Endometrium (tissue), 2 donors: ENCODE data around the gene APOBEC3F.

ENCODE experiments used
- FAIRE-seq: peaks from 2 replicates; lab custom pipeline; 2012; peaks lifted over from hg19 to GRCh38; lab: Jason Lieb, UNC
- donor health status: control.
- donor health status: control.

The APOBEC3F gene

DNA sequence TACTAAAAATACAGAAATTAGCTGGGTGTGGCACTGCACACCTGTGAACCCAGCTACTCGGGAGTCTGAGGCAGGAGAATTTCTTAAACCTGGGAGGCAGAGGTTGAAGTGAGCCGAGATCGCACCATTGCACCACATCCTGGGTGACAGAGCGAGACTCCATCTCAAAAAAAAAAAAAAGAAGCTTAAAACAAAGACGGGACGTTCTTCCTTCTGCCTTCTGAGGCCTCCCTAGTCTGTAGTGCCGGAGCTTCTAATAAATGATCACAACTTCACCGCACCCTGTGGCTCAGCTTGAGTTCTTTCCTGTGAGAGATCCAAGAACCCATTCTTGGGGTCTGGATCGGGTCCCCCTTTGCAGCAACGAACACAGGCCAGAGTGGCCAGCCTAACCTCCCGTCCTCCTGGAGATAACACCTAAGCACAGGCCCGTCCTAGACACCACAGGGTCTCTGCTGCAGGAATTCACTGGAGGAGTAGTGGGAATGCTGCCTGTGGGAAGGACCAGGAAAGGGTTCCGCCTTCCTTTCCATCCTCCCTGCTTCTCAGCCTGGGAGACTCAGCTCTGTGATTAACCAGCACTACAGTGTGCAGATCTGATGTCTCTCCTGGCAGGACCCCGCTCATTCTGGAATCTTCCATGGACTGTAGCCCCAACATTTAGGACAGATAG lies 54.2 kb downstream of the APOBEC3F start:
- FAIRE-seq, result no peak

GRCh38 chr22:39095971-39096370 lies 55.3 kb downstream of the APOBEC3F start:
- FAIRE-seq, result no peak

GRCh38 chr22:39097098-39098020 lies 56.7 kb downstream of the APOBEC3F start, which contains the start of gene APOBEC3H:
Gene APOBEC3H, plus strand, starts transcription at chr22:39097244. Its CDS starts 3,035 bp downstream, at chr22:39100279.
- FAIRE-seq, result no peak

DNA sequence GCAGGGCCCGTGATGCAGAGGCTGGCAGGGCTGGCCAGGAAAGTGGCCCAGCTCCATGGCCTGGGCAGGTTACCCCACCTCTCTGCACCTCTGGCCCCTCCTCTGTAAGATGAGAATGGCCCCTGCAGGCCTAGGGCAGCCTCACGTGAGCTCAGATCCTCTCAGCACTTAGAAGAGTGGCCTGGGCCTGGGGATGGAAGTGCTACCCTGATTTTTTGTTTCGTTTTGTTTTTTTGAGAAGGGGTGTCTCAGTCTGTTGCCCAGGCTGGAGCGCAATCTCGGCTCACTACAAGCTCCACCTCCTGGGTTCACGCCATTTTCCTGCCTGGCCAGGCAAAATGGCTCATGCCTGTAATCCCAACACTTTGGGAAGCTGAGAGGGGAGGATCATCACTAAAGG lies 57.4 kb downstream of the APOBEC3F start:
- FAIRE-seq, result no peak

GRCh38 chr22:39098576-39098975 lies 57.9 kb downstream of the APOBEC3F start:
- FAIRE-seq, result no peak

GRCh38 chr22:39101226-39101625 lies 60.6 kb downstream of the APOBEC3F start:
- no peak for FAIRE-seq

DNA sequence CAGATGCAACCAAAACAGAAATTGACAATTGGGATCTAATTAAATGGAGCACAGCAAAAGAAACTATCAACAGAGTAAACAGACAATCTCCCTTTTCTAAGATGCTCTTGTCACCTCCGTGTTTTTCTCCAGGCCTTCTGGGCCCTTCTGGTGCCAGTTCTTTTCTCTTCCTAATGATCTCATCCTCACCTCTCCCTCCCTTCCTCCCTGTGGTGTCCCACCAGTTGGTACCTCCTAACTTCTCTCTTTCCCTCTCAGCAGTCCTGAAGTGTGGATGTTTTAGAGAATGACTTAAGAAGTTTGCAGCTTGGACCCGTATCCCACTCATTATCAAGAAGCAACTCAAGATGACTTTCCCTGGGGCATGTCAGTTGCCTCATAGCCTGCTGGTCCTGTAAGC lies 62.8 kb downstream of the APOBEC3F start:
- FAIRE-seq, result no peak
